Liver (tissue), 9 donors: ENCODE results near the gene SLA2. TPM values are rescaled to one million over a fixed set of nuclear protein-coding genes. Genes with fewer than 3 reads are reported as not detected.

Experiments used
- DNase-seq: peaks from one replicate; pipeline ENCODE4 v3.0.0-alpha.2; 2017; ENCODE audit warnings: low spot score
- H3K27ac ChIP-seq, 2 donors: one replicate each; pipeline ENCODE4 v1.7.0; 2013; ENCODE audit warnings: inconsistent platforms in 2 of 2, low read length in 2 of 2, control low read depth in 1 of 2, low read depth in 1 of 2, mild to moderate bottlenecking in 1 of 2
- H3K27me3 ChIP-seq, 4 donors: one replicate each; pipeline versions ENCODE4 v1.6.1 to v1.7.0; 2013; ENCODE audit warnings: low read length in 3 of 4, inconsistent platforms in 1 of 4, mild to moderate bottlenecking in 1 of 4, moderate library complexity in 1 of 4; ENCODE audit not compliant: control insufficient read depth in 4 of 4, insufficient read depth in 4 of 4
- H3K36me3 ChIP-seq, 4 donors: one replicate each; pipeline versions ENCODE4 v1.6.1 to v1.7.0; 2013; ENCODE audit warnings: low read length in 3 of 4, mild to moderate bottlenecking in 3 of 4, low read depth in 1 of 4, moderate library complexity in 1 of 4; ENCODE audit not compliant: control insufficient read depth in 4 of 4, insufficient read depth in 3 of 4
- H3K4me1 ChIP-seq, 4 donors: one replicate each; pipeline versions ENCODE4 v1.6.1 to v1.7.0; 2013; ENCODE audit warnings: low read length in 3 of 4, mild to moderate bottlenecking in 3 of 4, moderate library complexity in 1 of 4; ENCODE audit not compliant: control insufficient read depth in 4 of 4, insufficient read depth in 4 of 4
- H3K4me3 ChIP-seq, 3 donors: one replicate each; pipeline versions ENCODE4 v1.6.1 to v1.7.0; 2013; ENCODE audit warnings: low read length in 3 of 3, control low read depth in 1 of 3, low read depth in 1 of 3, mild to moderate bottlenecking in 1 of 3
- H3K9ac ChIP-seq, 2 donors: one replicate each; pipeline ENCODE4 v1.7.0; 2013; ENCODE audit warnings: low read length in 2 of 2, mild to moderate bottlenecking in 2 of 2, moderate library complexity in 2 of 2, control low read depth in 1 of 2, low read depth in 1 of 2
- H3K9me3 ChIP-seq, 4 donors: one replicate each; pipeline versions ENCODE4 v1.6.1 to v1.7.0; 2013; ENCODE audit warnings: low read length in 3 of 4; ENCODE audit not compliant: control insufficient read depth in 4 of 4
- ATF3 ChIP-seq: IDR thresholded peaks from 2 replicates; pipeline ENCODE4 v1.6.1; 2016; ENCODE audit warnings: antibody characterized with exemption
- CTCF ChIP-seq: fragments of 150-350 bp; IDR thresholded peaks from 2 replicates; pipeline ENCODE4 v1.5.1; 2017; ENCODE audit warnings: improper control_type of control experiment, low read depth, low read length; ENCODE audit not compliant: missing input control
- FOXA1 ChIP-seq: IDR thresholded peaks from 2 replicates; pipeline ENCODE4 v1.6.1; 2016; ENCODE audit warnings: antibody characterized with exemption
- FOXA2 ChIP-seq: IDR thresholded peaks from 2 replicates; pipeline ENCODE4 v1.6.1; 2016; ENCODE audit warnings: antibody characterized with exemption
- GABPA ChIP-seq, 2 donors: IDR thresholded peaks in 1 of 2; conservative IDR thresholded peaks in 1 of 2; 2 replicates each; pipeline ENCODE4 v1.6.1; 2016; ENCODE audit warnings: antibody characterized with exemption in 2 of 2, mild to moderate bottlenecking in 1 of 2, moderate library complexity in 1 of 2
- HNF4A ChIP-seq, 2 donors: conservative IDR thresholded peaks; 2 replicates each; pipeline ENCODE4 v1.6.1; 2016; ENCODE audit warnings: antibody characterized with exemption in 2 of 2, mild to moderate bottlenecking in 2 of 2
- HNF4G ChIP-seq: IDR thresholded peaks from 2 replicates; pipeline ENCODE4 v1.6.1; 2016; ENCODE audit warnings: antibody characterized with exemption
- JUND ChIP-seq, 2 donors: IDR thresholded peaks; 2 replicates each; pipeline ENCODE4 v1.6.1; 2016; ENCODE audit warnings: antibody characterized with exemption in 2 of 2
- MAX ChIP-seq: IDR thresholded peaks from 2 replicates; pipeline ENCODE4 v1.6.1; 2016; ENCODE audit warnings: antibody characterized with exemption
- NR2F2 ChIP-seq: IDR thresholded peaks from 2 replicates; pipeline ENCODE4 v1.6.1; 2016; ENCODE audit warnings: antibody characterized with exemption
- RAD21 ChIP-seq, 2 donors: IDR thresholded peaks; 2 replicates each; pipeline ENCODE4 v1.6.1; 2016; ENCODE audit warnings: antibody characterized with exemption in 2 of 2, mild to moderate bottlenecking in 2 of 2
- REST ChIP-seq: IDR thresholded peaks from 2 replicates; pipeline ENCODE4 v1.6.1; 2016; ENCODE audit warnings: antibody characterized with exemption, mild to moderate bottlenecking
- RXRA ChIP-seq, 2 donors: IDR thresholded peaks; 2 replicates each; pipeline ENCODE4 v1.6.1; 2017 to 2018; ENCODE audit warnings: antibody characterized with exemption in 2 of 2, mild to moderate bottlenecking in 1 of 2
- TAF1 ChIP-seq: conservative IDR thresholded peaks from 2 replicates; pipeline ENCODE4 v1.6.1; 2016; ENCODE audit warnings: antibody characterized with exemption, mild to moderate bottlenecking
- YY1 ChIP-seq: IDR thresholded peaks from 2 replicates; pipeline ENCODE4 v1.6.1; 2016; ENCODE audit warnings: antibody characterized with exemption, mild to moderate bottlenecking
- ZBTB33 ChIP-seq: IDR thresholded peaks from 2 replicates; pipeline ENCODE4 v1.6.1; 2016; ENCODE audit warnings: antibody characterized with exemption
- WGBS: extraction: QIAGEN DNeasy Blood & Tissue Kit; methylation state at CpG from one replicate; pipeline ENCODE4 v1.1.7; 2013; 5-methylcytosine and 5-hydroxymethylcytosine counted together
- polyA plus RNA-seq, 2 donors: library from polyadenylated mRNA; stranded (reverse) in 1 of 2; unstranded in 1 of 2; fragments of 200-250 nt in 1 of 2; fragments of >200 nt in 1 of 2; fragmentation: Nextera tagmentation in 1 of 2; extraction: Ambion mirVana in 1 of 2; gene quantifications; one replicate each; pipeline versions ENCODE4 v1.2.1 to v1.2.3, GENCODE V29; 2013 to 2015
- total RNA-seq, 2 donors: library from RNA; depleted of rRNA; stranded (reverse); fragments of >200 nt; gene quantifications; one replicate each; pipeline ENCODE4 v1.2.3, GENCODE V29; 2014
- donor health status: healthy.
- donor health status: healthy.
- donor health status: healthy.
- donor health status: healthy.
- donor health status: healthy.

The SLA2 gene
- total and polyA plus RNA-seq, 4 donors, result 0.18 to 1.6 (median 0.41) TPM

- TF ChIP-seq REST, result no peak
- TF ChIP-seq TAF1, result no peak
- no peak for TF ChIP-seq FOXA1
Measured at GRCh38 chr20:36629719-36630681, 16.0 kb downstream of the SLA2 start (continued).

GRCh38 chr20:36628076-36628475, 17.9 kb downstream of the SLA2 start:
- Histone ChIP-seq H3K36me3 (no peaks in the 10 kb centered on the region), H3K9me3 (no peaks in the 10 kb centered on the region), H3K4me1 (peaks cover 0 to 4% (median 1%) of the 10 kb centered on the region in 4 donors), H3K9ac (no peak overlapping the region), H3K4me3 (no peak overlapping the region), H3K27ac (no peak overlapping the region), H3K27me3 (no peaks in the 10 kb centered on the region)
- DNase-seq, result no peak
- 92% methylated on average over 7 of the region's 7 CpGs for WGBS
- TF ChIP-seq FOXA2 (no peak), ATF3 (no peak), RAD21 (IDR thresholded peaks at IDR 0.05) (no peak), JUND (IDR thresholded peaks at IDR 0.05) (no peak), NR2F2 (no peak), HNF4A (conservative IDR thresholded peaks at IDR 0.05) (no peak), YY1 (no peak)

- H3K9me3 ChIP-seq, result no peaks in the 10 kb centered on the region
- DNase-seq, result no peak
- 91% methylated on average over 2 of the region's 2 CpGs for WGBS
- H3K4me3 ChIP-seq, result no peak overlapping the region
- no peak overlapping the region for H3K27ac ChIP-seq
- no peak overlapping the region for H3K9ac ChIP-seq
- no peaks in the 10 kb centered on the region for H3K27me3 ChIP-seq
- H3K36me3 ChIP-seq, result no peaks in the 10 kb centered on the region
- peaks cover 0 to 4% (median 1%) of the 10 kb centered on the region in 4 donors for H3K4me1 ChIP-seq
- TF ChIP-seq FOXA2 (no peak), REST (no peak), ZBTB33 (no peak), JUND (IDR thresholded peaks at IDR 0.05) (no peak), ATF3 (no peak), FOXA1 (no peak), RAD21 (IDR thresholded peaks at IDR 0.05) (no peak), TAF1 (no peak), GABPA (IDR thresholded peaks at IDR 0.05 in 1 of 2, conservative IDR thresholded peaks at IDR 0.05 in 1 of 2) (no peak), MAX (no peak), CTCF (no peak), RXRA (IDR thresholded peaks at IDR 0.05) (no peak), NR2F2 (no peak), HNF4G (no peak)
Measured at GRCh38 chr20:36624944-36625324, 21.1 kb downstream of the SLA2 start.
